GM21390 (cell line): Measurements from ENCODE around the gene SEPSECS.
A peak's percentile ranks its signal among the peaks of the same experiment; 100 is the strongest.

Source experiments
- ATAC-seq: cut with Tn5 transposase; IDR thresholded peaks from one replicate; pipeline ENCODE4 v1.9.1; 2021; ENCODE audit not compliant: unreplicated experiment

The SEPSECS gene

GRCh38 chr4:25157081-25157480 is 3.2 kb downstream of the SEPSECS start:
- no peak for ATAC-seq

- ATAC-seq: no peak
Measured at GRCh38 chr4:25155947-25156346, 4.3 kb downstream of the SEPSECS start.

DNA sequence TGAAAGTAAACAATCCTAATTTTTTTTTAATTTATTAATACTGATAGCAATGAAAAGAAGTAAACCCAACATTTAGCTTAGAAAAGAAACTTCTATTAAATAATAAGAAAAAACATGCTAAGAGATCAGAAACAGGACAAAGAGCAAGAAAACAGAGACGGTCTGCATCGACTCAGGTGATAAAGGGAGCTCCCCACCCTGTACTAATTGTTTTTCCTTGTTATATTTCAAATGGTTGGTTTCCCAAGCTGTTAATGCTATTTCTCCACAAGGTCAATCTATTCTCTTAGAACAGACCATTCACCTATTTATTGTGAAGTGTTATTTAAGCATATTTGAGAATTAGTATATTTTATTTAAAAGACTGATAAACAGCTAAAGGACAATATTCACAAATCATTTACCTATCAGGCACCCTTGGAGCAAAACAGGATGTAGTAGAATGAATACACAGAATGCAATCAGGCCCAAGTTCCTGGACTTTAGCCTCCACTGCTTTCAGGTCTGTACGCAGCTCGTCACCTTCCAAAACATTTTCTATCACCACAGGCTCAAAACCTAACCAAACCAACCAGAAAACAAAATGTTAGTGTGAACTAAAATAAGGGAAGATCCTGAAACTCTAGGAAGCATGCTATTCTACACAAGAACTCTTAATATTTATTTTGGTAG is 5.5 kb downstream of the SEPSECS start:
- no peak for ATAC-seq

DNA sequence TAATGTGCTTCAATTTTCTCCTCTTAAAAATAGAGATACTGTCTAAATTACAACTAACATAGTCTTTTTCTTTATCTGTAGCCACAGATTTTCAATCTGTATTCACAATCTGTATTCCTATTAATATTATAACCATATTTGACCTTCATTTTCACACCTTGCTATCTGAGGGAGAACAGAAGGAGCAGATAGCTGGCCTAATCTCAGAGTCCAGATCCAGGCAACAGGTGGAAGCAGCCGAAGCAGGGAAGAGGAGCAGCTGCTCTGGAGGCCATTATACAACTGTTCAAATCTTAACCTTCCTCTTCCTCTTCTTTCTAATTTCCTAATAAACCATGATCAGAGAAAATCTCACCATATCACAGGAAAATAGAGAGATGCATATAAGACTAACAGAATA is 14.2 kb downstream of the SEPSECS start:
- ATAC-seq: no peak

DNA sequence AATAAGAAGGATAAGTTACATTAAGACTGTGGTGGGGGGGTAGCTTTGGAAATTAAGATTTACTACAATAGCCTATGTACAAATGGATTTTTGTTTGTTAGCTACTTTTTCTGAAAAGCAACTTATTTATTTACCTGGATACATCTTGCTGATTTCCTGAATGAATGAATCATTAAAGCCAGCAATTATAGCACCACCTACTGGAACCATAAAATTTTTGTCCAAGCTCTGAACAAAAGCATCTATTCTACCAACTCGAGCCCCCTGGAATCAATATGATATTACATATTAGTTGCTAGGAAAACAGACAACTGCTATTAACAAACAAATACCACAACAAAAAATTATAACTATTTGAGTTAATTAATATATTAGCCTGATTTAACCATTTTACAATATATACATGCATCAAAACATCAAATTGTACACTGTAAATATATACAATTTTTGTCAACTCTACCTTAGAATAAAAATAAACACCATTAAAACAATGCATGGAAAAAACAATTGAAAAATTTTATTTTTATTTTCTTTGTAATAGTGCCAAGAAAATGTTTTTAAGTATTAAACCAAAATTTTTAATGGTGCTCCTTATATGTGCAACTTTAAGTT is 15.3 kb downstream of the SEPSECS start:
- no peak for ATAC-seq

GRCh38 chr4:25142468-25142867 is 17.8 kb downstream of the SEPSECS start:
- ATAC-seq: no peak

DNA sequence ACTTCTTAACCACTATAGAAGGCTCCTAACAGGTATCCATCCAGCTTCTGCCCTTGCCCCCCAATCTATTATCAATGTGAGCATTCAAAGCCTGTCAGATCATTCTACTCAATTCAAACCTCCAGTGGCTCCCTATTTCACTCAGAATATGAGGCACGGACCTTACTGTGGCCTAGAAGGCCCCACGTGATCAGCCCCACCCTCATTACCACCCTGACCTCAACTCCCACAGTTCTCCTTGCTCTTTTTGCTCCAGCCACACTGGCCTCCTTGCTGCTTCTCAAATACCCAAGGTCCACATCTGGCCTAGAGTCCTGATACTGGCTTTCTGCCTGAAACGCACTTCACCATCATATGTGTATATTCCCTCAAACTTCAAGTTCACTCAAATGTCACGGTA is 18.7 kb downstream of the SEPSECS start:
- no peak for ATAC-seq

GRCh38 chr4:25133132-25133531 is 27.1 kb downstream of the SEPSECS start:
- no peak for ATAC-seq

GRCh38 chr4:25131926-25132325 is 28.3 kb downstream of the SEPSECS start:
- ATAC-seq: no peak

- ATAC-seq: no peak
Measured at GRCh38 chr4:25131381-25131780, 28.9 kb downstream of the SEPSECS start.

DNA sequence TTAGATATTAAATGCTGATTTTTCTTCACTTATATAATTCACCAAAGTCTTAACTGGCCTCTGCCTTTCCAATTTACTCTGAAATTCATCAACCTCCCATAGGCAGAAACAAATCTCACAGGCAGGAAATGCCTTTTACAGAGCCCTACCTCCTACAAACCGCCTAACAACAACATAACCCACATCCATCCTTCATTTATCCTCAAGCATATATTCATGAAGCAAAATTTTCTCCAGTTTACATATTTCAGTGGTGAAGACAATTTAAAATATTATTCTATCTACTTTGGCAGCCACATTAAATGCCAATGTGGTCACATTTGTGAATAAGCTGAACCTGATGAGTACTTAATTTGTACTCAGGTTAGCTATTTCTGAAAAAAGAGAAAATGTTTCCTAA is 30.3 kb downstream of the SEPSECS start:
- ATAC-seq: no peak

DNA sequence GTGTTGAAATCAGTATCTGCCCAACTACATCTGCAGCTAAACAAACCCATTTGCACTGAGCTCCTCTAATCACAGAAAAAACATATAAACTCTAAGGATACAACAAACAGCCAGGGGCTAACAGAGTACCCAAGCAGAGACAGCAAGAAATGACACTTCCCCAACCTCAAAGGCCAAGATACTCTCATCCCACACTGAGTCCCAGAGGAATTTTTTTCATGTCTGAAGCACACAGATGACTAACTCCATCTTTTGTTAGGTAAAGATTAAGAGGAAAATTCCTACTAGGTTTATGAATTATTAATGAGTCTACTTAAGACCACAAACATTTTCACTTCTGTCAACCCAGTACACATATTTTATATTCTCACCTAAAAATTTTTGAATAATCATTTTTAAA is 31.6 kb downstream of the SEPSECS start:
- ATAC-seq: no peak

DNA sequence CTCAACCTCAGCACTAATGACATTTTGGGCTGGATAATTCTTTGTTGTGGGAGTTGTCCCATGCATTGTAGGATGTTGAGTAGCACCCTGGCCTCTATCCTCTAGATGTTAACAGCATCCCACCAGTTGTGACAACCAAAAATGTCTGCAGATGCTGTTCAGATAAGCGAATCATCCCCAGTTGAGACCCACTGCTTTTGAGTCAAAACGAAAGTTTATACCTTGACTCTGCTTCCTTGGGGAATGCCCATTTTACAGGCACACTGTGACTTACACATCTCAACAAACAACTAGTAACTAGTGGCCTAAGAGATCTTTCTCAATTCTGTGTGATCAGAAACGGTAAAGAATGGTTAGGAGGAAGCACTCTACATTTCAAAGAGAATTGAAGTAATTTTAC is 37.0 kb downstream of the SEPSECS start:
- ATAC-seq: peak; percentile 97

DNA sequence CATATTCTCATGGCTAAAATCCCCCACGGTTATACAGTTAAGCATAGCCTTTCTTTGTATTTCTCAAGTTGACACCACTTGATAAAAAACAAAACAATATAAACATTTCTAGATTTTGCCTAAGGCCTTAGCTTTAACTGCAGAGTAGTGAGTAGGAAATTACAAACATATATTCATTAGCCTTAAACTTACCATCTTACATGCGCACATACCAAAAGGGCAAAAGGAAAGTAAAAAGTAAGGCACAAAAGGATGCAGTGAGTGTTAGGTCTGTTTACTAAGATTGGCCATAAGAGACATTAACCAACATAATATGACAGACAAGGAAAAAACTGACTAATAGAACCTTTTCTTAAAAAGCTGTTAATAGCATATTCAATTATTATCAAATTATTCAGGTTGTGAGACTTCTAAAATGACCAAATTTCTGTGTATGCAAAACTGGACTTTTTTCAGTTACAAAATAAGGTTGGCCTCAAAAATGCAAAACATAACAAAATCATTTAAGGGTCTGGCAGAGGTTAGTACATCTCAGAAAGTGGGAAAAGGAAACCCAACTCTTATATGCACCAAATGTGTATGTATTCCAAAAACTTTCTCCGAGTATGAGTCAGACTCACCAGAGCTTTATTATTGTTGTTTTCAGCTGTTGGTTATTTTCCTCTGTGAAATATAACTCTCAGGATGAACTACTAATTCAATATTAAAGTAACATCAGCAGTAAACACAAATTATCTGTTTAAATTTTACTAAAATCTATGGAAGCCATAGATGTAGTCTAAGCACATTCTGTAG is 39.9 kb downstream of the SEPSECS start:
- no peak for ATAC-seq

GRCh38 chr4:25117716-25118472 is 42.4 kb downstream of the SEPSECS start:
- ATAC-seq: no peak

- no peak for ATAC-seq
Measured at GRCh38 chr4:25117274-25117673, 43.0 kb downstream of the SEPSECS start.

DNA sequence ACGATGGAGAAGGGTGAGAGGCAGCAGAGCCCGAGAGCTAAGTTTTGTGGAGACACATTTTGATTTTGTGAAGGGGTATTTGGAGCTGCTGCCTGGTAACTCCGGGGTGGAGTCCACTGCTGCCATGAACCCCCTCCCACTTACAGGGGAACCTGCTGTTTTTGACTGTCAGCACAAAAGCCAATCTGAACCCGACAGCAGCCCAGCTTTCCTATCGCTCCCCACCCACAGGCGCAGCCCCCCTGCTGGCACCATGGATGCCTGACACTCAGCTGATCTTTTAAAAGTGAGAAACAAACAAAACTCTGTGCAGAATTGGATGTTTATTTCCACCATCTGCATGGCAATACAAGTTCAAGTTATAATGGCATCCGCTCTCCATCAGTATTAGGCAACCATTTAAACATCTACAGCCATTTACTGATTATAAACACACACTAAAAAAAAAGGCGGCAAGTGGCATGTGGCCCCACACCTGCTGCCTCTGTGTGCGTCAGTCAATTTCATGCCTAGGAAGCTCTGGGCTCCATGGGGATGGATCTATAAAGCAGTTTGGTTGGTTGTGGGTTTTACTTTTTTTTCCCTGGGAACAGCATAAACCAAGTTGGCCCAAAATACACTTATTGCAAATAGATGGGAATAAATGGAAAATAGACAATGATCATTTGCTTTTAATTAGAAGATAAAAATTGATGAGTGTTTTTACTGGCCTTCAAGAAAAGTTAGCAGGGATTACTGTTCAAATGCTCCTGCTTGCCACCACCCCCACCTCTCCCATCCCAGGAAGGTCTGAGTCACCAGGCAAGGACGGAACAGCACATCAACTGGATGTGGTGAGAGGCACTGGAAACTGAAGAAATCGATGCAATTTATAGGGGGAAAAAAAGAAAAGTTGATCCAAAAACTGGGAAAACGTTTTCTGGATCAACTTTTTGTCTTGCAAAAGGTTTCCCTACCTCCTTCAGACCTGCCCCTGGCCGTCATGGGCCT is 46.0 kb downstream of the SEPSECS start:
- ATAC-seq: no peak

DNA sequence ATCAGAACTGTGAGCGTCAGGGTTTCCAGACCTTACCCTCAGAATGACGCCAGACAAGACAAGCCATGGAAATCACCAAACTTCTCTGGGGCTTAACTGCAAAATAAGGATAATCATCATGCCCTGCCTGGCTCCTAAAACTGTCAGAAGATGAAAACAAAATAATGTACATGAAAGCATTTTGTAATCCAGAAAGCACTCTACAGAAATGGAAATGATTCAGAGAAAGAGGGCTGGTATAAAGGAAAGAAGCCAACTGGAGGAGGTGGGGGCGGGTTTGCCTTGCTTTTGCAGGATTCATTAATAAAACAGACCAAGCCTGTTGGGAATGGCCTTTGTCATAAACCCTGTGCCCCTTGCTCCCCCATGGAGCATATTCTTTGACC is 47.3 kb downstream of the SEPSECS start:
- no peak for ATAC-seq

DNA sequence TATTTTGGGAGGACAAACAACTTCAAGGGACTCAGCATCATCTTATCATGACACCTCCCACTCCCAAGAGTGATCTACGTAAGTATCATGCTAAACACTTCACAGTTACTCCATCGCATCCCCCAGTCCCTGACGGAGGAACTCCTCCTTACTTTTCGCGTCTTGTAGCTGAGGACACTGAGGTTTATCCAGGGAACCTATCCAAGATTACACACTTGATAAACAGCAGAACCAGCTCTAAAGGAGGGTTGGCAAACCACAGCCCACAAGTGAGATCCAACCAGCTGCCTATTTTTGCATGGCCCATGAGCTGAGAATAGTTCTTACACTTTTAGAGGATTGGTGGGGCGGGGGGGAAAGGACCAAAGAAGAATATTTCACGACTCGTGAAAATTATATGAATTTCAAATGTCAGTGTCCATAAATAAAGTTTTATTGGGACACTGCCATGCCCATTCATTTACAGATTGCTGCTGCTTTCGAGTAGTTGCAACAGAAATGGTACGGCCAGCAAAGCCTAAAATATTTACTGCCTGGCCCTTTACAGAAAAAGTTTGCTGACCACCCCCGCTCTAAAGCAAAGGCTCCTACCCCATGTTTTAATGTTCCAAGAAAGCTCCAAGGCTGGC is 47.8 kb downstream of the SEPSECS start:
- ATAC-seq: no peak

DNA sequence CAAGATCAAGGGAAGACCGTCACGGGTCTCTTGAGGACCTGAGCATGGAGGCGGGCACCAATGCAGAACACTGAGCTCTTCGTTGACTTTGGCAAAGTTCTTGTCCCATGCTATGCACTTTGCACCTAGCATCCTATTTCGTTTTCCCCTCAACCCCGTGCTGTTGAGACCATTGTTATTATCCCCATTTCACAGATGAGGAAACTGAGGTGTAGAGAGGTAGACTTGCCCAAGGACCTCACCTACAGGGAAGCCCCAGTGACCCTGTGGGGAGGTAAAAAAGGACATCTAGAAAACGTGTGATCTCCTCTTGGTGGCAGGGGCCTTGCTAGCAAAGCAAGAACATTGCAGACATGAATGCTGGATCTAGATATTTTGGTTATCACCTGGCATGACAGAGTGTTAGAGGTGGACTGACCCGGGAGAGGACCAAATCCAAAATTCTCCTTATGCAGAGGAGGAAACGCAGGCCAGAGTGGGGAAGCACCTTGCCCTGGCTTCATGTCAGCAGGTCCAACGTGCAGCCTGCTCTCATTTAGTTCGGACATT is 48.5 kb downstream of the SEPSECS start:
- ATAC-seq: no peak
